GM12875 (cell line): Measurements from ENCODE around the gene CPB1.

Source experiments
- H3K4me3 ChIP-seq: one replicate; pipeline ENCODE4 v1.5.1; 2011; ENCODE audit warnings: low read depth, low read length, control low read depth
- TF ChIP-seq, protein P1 (sequence below): IDR thresholded peaks from 2 replicates; pipeline ENCODE4 v1.5.1; 2011; ENCODE audit warnings: low read depth, mild to moderate bottlenecking, control low read depth, inconsistent platforms, low read length, moderate library complexity, borderline replicate concordance; ENCODE audit not compliant: insufficient read depth

Gene CPB1

DNA sequence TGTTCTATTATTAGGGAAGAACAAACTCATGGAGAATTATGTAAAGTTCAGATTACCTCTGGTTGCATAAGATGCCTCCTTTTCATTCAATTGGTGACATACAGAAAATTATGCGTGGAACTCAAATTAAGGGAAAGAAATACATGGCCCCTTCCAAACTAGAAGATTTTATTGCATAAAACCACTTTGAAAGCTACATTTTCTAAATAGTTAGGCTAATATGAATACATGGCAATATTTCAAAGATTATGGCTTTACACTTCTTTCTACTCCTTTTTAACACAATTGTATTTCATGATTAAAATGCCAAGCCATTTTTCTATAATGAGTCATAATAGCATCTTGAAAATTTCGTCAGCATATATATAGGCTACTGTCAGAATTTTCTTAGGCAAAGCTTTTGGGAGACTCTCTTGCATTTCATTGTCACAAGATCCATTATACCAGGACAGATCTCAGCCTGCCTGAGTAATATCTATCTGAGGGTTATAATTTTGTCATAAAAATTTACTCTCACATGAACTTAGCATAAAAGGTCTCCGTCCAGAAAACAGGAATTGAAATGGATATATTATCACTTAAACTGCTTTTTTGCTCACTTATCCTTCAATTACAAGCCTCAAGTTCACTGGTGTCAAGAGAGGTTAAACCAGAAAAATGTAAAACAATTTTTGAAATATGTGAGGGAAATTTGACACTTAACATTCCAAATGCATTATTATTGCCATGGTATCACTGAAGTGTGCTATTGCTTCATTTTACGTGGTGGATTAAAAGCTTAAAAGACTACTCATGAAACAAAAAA, 74.6 kb downstream of the CPB1 start:
- no peak overlapping the region for H3K4me3 ChIP-seq
- TF ChIP-seq, protein P1, sequence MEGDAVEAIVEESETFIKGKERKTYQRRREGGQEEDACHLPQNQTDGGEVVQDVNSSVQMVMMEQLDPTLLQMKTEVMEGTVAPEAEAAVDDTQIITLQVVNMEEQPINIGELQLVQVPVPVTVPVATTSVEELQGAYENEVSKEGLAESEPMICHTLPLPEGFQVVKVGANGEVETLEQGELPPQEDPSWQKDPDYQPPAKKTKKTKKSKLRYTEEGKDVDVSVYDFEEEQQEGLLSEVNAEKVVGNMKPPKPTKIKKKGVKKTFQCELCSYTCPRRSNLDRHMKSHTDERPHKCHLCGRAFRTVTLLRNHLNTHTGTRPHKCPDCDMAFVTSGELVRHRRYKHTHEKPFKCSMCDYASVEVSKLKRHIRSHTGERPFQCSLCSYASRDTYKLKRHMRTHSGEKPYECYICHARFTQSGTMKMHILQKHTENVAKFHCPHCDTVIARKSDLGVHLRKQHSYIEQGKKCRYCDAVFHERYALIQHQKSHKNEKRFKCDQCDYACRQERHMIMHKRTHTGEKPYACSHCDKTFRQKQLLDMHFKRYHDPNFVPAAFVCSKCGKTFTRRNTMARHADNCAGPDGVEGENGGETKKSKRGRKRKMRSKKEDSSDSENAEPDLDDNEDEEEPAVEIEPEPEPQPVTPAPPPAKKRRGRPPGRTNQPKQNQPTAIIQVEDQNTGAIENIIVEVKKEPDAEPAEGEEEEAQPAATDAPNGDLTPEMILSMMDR: no peak

DNA sequence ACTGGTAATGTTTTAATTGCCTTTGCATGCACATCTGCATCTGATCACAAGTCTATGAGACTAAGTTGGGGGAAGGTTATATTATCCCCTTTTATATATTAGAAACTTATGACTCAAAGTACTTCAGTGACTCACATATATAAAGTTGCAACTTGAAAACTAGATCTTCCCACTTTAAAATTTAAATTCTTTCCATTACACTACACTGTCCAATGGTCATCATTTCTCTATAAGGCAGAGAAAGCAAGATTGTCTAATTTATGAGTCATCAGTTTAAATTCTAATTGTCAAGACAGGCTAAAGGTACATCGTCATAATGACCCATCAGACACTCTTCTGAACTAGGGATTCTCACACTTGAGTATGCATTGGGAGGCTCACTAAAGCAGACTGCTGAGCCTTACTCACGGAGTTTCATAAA, 75.4 kb downstream of the CPB1 start:
- TF ChIP-seq, protein P1: no peak
- no peak overlapping the region for H3K4me3 ChIP-seq

DNA sequence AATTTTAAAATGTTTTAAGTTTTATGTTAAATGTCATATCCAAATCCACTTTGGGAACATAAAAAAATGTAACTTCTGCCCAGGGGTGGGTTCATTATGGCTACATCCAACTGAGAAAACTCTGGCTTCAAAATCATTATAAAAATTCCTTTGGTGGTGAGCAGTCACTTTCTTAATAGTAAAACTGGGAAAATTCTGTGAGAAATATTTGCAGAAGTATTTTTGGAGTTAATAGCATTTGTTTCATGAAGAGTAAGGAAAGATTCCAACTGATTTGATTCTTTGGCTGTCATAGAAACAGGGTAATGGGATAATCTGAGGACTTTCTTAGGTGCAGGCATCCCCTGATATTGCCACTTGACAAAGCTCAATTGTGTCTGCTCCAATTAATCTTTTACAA, 76.3 kb downstream of the CPB1 start:
- TF ChIP-seq, protein P1: no peak
- H3K4me3 ChIP-seq: no peak overlapping the region

DNA sequence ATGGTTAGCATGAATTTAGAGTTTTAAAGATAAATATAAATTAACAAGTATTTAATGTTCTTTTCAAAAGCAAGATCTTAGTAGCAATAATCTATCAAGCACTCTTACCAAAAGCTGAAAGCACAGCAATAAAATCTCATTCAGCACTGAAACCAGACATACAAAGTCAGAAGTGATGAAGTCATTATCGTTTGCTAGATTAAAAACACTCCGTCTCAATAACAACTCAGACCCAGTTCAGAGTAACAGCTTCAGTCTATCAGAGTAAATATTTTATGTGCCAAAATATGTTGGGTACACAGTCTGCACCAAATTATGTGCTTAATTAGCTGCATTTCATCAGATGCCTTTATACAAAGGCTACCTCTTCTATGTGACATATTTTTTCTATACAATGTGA, 79.1 kb downstream of the CPB1 start:
- no peak overlapping the region for H3K4me3 ChIP-seq
- TF ChIP-seq, protein P1: no peak
